GM21529 (cell line): ENCODE results near the gene RAD18.

Experiments
- ATAC-seq: cut with Tn5 transposase; IDR thresholded peaks from one replicate; pipeline ENCODE4 v1.9.1; 2021; ENCODE audit not compliant: unreplicated experiment

RAD18 gene

GRCh38 chr3:8966150-8966819 is 3.0 kb upstream of the RAD18 start:
- ATAC-seq, result no peak

- ATAC-seq, result no peak
These were observed 1.4 kb upstream of the RAD18 start for GRCh38 chr3:8964436-8965370.

DNA sequence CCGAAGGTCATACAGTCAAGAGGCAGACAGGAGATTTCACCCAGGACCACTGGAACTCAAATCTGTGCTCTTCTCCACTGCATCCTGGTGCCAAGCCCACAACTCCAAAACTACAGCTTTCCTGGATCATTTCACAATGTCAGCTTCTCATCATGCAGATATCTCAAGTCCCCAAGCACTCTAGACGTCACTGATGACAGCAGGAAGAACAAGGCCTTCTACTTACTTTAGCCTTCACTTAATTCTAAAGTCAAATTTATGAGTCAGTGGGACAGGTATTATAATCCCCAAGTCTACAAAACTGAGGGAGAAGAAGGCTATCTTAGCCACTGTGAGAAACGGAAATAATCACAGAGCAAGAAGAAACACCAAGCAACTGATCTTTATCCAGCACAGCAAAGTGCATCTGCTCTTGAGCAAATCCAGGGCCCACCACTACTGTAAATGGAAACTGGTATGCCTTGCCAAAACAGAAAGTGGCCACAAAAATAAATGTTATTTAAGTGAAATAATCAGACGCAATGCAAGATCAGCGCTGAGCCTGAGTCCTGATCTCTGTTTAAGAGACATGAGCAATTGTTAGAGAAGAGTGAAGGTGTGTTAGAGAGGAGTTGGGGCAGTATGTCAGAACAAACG is 928 bp downstream of the RAD18 start:
- no peak for ATAC-seq

GRCh38 chr3:8959668-8960067 is 3.6 kb downstream of the RAD18 start:
- ATAC-seq, result no peak

- ATAC-seq, result peak; percentile 92
These were observed 8.1 kb downstream of the RAD18 start for GRCh38 chr3:8954938-8955763.

- ATAC-seq, result no peak
These were observed 10.0 kb downstream of the RAD18 start for GRCh38 chr3:8953313-8953712.

GRCh38 chr3:8952130-8952529 is 11.1 kb downstream of the RAD18 start:
- ATAC-seq, result no peak

GRCh38 chr3:8945890-8946600 is 17.2 kb downstream of the RAD18 start:
- no peak for ATAC-seq

- ATAC-seq, result no peak
These were observed 20.4 kb downstream of the RAD18 start for GRCh38 chr3:8942746-8943488.

DNA sequence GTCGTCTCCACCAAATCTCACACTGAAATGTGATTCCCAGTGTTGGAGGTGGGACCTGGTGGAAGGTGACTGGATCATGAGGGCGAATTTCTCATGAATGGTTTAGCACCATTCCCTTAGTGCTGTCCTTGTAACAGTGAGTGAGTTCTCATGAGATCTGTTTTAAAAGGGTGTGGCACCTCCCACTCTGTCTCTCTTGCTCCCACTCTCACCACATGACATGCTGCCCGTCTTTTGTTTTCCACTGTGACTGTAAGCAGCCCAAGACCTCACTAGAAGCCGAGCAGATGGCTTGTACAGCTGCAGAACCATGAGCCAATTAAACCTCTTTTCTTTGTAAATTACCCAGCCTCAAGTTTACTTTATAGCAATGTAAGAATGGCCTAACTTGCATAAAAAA is 21.2 kb downstream of the RAD18 start:
- no peak for ATAC-seq

- no peak for ATAC-seq
These were observed 25.3 kb downstream of the RAD18 start for GRCh38 chr3:8938021-8938420.

DNA sequence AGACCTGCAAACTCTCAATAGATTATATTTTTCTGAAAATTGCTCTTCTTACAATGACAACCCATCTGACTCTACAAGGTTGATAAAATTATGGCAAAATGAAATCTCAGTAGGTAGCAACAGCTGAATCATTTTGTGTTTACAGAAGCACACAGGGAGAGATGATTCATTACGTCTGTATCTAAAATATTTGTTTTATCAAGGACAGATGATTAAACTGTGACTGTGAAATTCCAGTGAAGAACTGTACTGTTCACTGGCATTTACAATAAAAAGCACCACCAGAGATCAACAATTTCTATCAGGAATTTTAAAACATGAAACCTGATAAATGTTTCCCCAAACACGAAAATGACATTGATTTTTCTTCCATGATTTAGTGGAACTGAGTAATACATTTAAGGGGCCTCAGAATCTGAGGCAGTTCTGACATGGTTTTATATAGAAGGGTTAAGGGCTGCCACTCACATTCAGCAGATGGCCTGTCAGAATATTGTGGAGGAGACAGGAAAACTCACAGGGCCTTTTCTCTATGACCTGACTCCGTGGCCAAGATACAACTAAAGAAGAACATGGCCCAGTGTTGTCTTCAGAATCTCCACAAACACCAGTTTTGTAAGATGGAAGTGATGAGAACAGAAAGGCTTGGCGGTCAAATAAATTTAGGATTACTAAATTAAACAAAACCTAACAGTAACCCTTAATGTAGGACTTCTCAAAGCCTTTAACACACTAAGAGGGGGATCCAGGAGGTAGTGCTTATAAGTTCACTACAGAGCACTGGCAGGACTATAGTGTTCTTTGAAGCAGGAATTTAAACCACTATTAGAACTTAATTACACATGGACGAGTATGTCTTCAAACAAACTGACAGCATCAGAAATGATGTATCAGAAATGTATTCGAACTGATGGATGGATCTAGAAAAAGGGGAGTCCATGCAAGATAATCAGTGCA is 25.9 kb downstream of the RAD18 start:
- no peak for ATAC-seq

DNA sequence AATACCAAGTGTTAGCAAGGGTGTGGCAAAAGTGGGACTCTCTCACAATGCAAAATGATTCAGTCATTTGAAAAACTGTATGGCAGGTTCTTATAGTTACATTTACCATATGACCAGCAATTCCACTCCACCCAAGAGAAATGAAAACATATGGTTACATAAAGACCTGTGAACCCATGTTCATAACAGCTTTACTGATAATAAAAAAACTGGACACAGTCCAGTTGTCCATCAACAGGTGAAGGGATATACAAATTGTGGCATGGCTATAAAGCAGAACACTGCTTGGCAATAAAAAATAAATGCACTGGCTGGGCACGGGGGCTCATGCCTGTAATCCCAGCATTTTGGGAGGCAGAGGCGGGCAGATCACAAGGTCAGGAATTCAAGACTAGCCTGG is 30.8 kb downstream of the RAD18 start:
- no peak for ATAC-seq

- no peak for ATAC-seq
These were observed 31.9 kb downstream of the RAD18 start for GRCh38 chr3:8931342-8931741.

GRCh38 chr3:8929860-8930259 is 33.4 kb downstream of the RAD18 start:
- no peak for ATAC-seq

- ATAC-seq, result no peak
These were observed 48.8 kb downstream of the RAD18 start for GRCh38 chr3:8914491-8914890.

DNA sequence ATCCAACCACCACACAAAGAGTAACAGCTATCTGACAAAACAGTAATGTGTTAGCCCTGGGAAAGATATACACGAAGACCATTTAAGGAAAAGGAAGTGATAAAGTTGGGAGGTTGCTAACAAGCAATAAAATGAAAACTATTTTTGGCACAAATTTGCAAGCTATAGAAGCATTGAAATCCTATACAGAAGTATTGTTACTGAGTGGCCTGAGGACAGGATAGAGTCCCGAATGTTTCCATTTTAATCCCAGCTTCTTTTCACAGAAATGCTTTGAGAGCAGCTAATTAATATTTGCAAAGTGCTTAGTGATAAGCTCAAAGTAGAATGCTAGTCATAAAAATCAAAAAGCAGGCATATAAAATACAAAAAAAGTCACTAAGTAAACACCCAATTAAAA is 51.5 kb downstream of the RAD18 start:
- ATAC-seq, result no peak

DNA sequence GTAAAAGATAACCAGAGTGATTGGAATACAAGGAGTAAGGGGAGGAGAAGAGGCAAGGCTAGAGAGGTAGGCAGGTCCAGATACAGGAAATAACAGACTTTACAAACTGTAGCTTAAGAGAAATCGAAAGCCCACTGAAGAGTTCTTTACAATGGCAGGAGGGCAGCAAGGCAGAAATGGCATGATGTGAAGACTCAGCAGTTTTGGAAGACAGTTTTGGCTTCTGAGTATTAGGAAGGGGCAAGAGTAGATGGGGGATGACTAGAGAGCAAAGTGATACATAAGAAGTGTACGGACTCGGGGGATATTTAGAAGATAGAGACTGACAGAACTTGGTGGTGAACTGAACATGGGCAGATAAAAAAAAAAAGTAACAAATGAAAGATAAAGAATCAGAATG is 54.1 kb downstream of the RAD18 start:
- ATAC-seq, result no peak

GRCh38 chr3:8903191-8903590 is 60.1 kb downstream of the RAD18 start:
- ATAC-seq, result no peak
